ENCODE measurements around the gene MBOAT7. TPM values are rescaled to one million over a fixed set of nuclear protein-coding genes. Genes with fewer than 3 reads are reported as not detected.
"Not testable (repeated sequence)": the region's sequence is repeated elsewhere in the genome, so short reads cannot be mapped to it uniquely, and the experiment has no call there.

MBOAT7 gene
- polyA plus RNA-seq, 1 of the 3 experiments (the other 2 are of a cell fraction), result 80.8 TPM

DNA sequence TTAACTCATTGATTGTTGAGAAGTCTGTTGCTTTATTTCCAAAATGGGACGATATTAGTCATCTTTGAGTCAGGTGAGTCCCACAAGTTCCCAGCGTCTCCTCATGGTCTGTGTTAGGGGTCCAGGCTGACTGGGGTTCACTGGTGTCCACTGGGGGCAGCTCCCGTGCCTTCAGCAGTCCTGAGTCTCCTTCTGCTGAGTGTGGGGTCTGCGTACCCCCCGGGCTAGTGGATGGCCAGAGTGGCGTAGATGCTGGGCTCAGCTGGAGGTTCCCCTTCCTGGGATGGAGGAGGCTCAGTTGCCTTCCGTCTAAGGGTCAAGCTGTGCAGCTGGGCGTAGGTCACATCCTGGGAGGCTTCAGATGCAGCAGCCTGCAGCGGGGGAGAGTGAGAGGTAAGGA lies 27.5 kb upstream of the MBOAT7 start (continued):
- TF ChIP-seq FOSL2 (IDR thresholded peaks at IDR 0.05; ENCODE audit: borderline replicate concordance, low read depth), result no peak
- TF ChIP-seq, protein P1, sequence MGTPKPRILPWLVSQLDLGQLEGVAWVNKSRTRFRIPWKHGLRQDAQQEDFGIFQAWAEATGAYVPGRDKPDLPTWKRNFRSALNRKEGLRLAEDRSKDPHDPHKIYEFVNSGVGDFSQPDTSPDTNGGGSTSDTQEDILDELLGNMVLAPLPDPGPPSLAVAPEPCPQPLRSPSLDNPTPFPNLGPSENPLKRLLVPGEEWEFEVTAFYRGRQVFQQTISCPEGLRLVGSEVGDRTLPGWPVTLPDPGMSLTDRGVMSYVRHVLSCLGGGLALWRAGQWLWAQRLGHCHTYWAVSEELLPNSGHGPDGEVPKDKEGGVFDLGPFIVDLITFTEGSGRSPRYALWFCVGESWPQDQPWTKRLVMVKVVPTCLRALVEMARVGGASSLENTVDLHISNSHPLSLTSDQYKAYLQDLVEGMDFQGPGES (IDR thresholded peaks at IDR 0.05; ENCODE audit: low read depth, low read length), result no peak
- no peak for TF ChIP-seq EP300 (IDR thresholded peaks at IDR 0.05; ENCODE audit: borderline replicate concordance in 1 of 2, low read depth in 1 of 2, low read length in 1 of 2)
- no peak for TF ChIP-seq SIN3A (IDR thresholded peaks at IDR 0.05; ENCODE audit: borderline replicate concordance, low read depth, low read length)

- H3K4me3 ChIP-seq (ENCODE audit: low read depth in 2 of 2, low read length in 1 of 2); H3K4me2 ChIP-seq; POLR2A ChIA-PET; H3K9ac ChIP-seq; H3K27ac ChIP-seq (ENCODE audit: low read depth in 2 of 2, low read length in 1 of 2); H3K9me2 ChIP-seq; CTCF ChIA-PET; H3K9me3 ChIP-seq; H3K36me3 ChIP-seq (replicated peaks in 1 of 2; ENCODE audit: control insufficient read depth in 1 of 2, insufficient read depth in 2 of 2, low read length in 1 of 2); DNase-seq; H2AFZ ChIP-seq (ENCODE audit: low read depth); H3F3A ChIP-seq (replicated peaks; ENCODE audit: insufficient read depth); H3K27me3 ChIP-seq (ENCODE audit: insufficient read depth): not testable (repeated sequence)
- H4K20me1 ChIP-seq (ENCODE audit: insufficient read depth), result peaks cover 18% of the 10 kb centered on the region
- H3K79me2 ChIP-seq (ENCODE audit: insufficient read depth), result peaks cover 15% of the 10 kb centered on the region; the same call in 1 of the 2 replicates
- WGBS (ENCODE audit: low lambda C conversion rate), result 95% methylated on average over 12 of the region's 19 CpGs
- H3K4me1 ChIP-seq (ENCODE audit: control insufficient read depth in 1 of 2, insufficient read depth in 2 of 2, low read depth in 1 of 2, low read length in 1 of 2), result peaks cover 4 to 17% of the 10 kb centered on the region in 2 experiments; a peak in 2 of 4 replicates
Observed at GRCh38 chr19:54214734-54215133, 25.4 kb upstream of the MBOAT7 start.

- Histone ChIP-seq H3K4me1 (ENCODE audit: control insufficient read depth in 1 of 2, insufficient read depth in 2 of 2, low read depth in 1 of 2, low read length in 1 of 2) (peaks cover 10 to 22% of the 10 kb centered on the region in 2 experiments; a peak in 3 of 4 replicates), H4K20me1 (ENCODE audit: insufficient read depth) (peaks cover 24% of the 10 kb centered on the region), H3K79me2 (ENCODE audit: insufficient read depth) (peaks cover 15% of the 10 kb centered on the region; the same call in 1 of the 2 replicates)
- H2AFZ ChIP-seq (ENCODE audit: low read depth); H3K36me3 ChIP-seq (replicated peaks in 1 of 2; ENCODE audit: control insufficient read depth in 1 of 2, insufficient read depth in 2 of 2, low read length in 1 of 2); H3K9me3 ChIP-seq; H3K4me2 ChIP-seq; DNase-seq; H3K9ac ChIP-seq; H3K4me3 ChIP-seq (ENCODE audit: low read depth in 2 of 2, low read length in 1 of 2); H3K9me2 ChIP-seq; H3F3A ChIP-seq (replicated peaks; ENCODE audit: insufficient read depth); H3K27me3 ChIP-seq (ENCODE audit: insufficient read depth); CTCF ChIA-PET; H3K27ac ChIP-seq (ENCODE audit: low read depth in 2 of 2, low read length in 1 of 2); POLR2A ChIA-PET: not testable (repeated sequence)
- WGBS (ENCODE audit: low lambda C conversion rate), result 61% methylated on average over 4 of the region's 5 CpGs
Observed at GRCh38 chr19:54214217-54214616, 24.8 kb upstream of the MBOAT7 start.

GRCh38 chr19:54211235-54211634 lies 21.9 kb upstream of the MBOAT7 start:
- Histone ChIP-seq H2AFZ (ENCODE audit: low read depth) (no peak overlapping the region), H3K4me2 (no peak overlapping the region), H3K4me1 (ENCODE audit: control insufficient read depth in 1 of 2, insufficient read depth in 2 of 2, low read depth in 1 of 2, low read length in 1 of 2) (peaks cover 18 to 37% of the 10 kb centered on the region in 2 experiments; a peak in 3 of 4 replicates), H3K4me3 (ENCODE audit: low read depth in 2 of 2, low read length in 1 of 2) (no peak overlapping the region), H3F3A (replicated peaks; ENCODE audit: insufficient read depth) (peaks cover 40% of the 10 kb centered on the region), H3K27ac (ENCODE audit: low read depth in 2 of 2, low read length in 1 of 2) (peak overlapping the region in 1 of 2 experiments; percentile 29; a peak in 1 of 4 replicates), H4K20me1 (ENCODE audit: insufficient read depth) (peaks cover 53% of the 10 kb centered on the region), H3K9ac (no peak overlapping the region), H3K36me3 (replicated peaks in 1 of 2; ENCODE audit: control insufficient read depth in 1 of 2, insufficient read depth in 2 of 2, low read length in 1 of 2) (peaks cover 16 to 23% of the 10 kb centered on the region in 2 experiments), H3K79me2 (ENCODE audit: insufficient read depth) (peaks cover 28% of the 10 kb centered on the region; the same call in 1 of the 2 replicates), H3K9me3 (no peaks in the 10 kb centered on the region), H3K27me3 (ENCODE audit: insufficient read depth) (no peaks in the 10 kb centered on the region), H3K9me2 (no peaks in the 10 kb centered on the region)
- peak; percentile 45 for DNase-seq
- TF ChIP-seq GABPA (IDR thresholded peaks at IDR 0.05; ENCODE audit: low read depth), result no peak
- no peak for TF ChIP-seq RXRA (IDR thresholded peaks at IDR 0.05; ENCODE audit: borderline replicate concordance, low read depth)
- TF ChIP-seq FOXM1 (IDR thresholded peaks at IDR 0.05; ENCODE audit: low read depth), result no peak
- TF ChIP-seq FOSL2 (IDR thresholded peaks at IDR 0.05; ENCODE audit: borderline replicate concordance, low read depth), result no peak
- no peak for TF ChIP-seq NRF1 (IDR thresholded peaks at IDR 0.05; ENCODE audit: low read depth, low read length)
- TF ChIP-seq GATA2 (CRISPR knock-in tag; IDR thresholded peaks at IDR 0.05), result no peak
- TF ChIP-seq, protein P1 (IDR thresholded peaks at IDR 0.05; ENCODE audit: low read depth, low read length), result no peak
- TF ChIP-seq CHD2 (IDR thresholded peaks at IDR 0.05; ENCODE audit: low read length, partially characterized antibody), result no peak
- no peak for TF ChIP-seq RCOR1 (IDR thresholded peaks at IDR 0.05; ENCODE audit: low read length)
- ChIA-PET POLR2A (interaction anchor here (4.5 kb wide), 1 partner anchor 10 kb away, joined by 27 read pairs; the partner anchor contains the start of gene RPS9), CTCF (no interaction called here)
- WGBS (ENCODE audit: low lambda C conversion rate), result 93% methylated on average over 12 of the region's 12 CpGs

Data from SK-N-SH (cell line).